ENCODE data around the gene SNX3. TPM values are rescaled to one million over a fixed set of nuclear protein-coding genes. Genes with fewer than 3 reads are reported as not detected.
A peak's percentile ranks its signal among the peaks of the same experiment; 100 is the strongest.

Gene SNX3
- total RNA-seq, 1 experiment from 2014 or later = 80.7 TPM

GRCh38 chr6:108227290-108227689 lies 33.5 kb downstream of the SNX3 start:
- H3K4me1 ChIP-seq (ENCODE audit: insufficient read depth, low read length) = no peaks in the 10 kb centered on the region
- H3K56ac ChIP-seq (ENCODE audit: insufficient read length, low read depth, low read length) = no peak overlapping the region
- no peak overlapping the region for H4K5ac ChIP-seq (ENCODE audit: insufficient read length, low read depth, low read length)
- no peaks in the 10 kb centered on the region for H3K9me3 ChIP-seq (ENCODE audit: control insufficient read depth, low read depth, low read length)
- H2BK5ac ChIP-seq (ENCODE audit: insufficient read length, low read length) = no peak overlapping the region
- H4K20me1 ChIP-seq (ENCODE audit: control insufficient read depth, insufficient read depth, insufficient read length) = no peaks in the 10 kb centered on the region
- Mint-ChIP-seq H3K9me3 (no peaks in the 10 kb centered on the region), H3K4me1 (peaks cover 26 to 32% of the 10 kb centered on the region in 2 experiments), H3K27ac (peak overlapping the region in 1 of 3 experiments; percentile 83; a peak in 3 of 7 replicates), H3K36me3 (ENCODE audit: insufficient read depth in 1 of 3, low read depth in 3 of 3) (peaks cover 0 to 6% (median 3%) of the 10 kb centered on the region in 3 experiments; a peak in 5 of 7 replicates), H3K4me3 (no peak overlapping the region; a peak in 1 of 5 replicates), H3K27me3 (ENCODE audit: low read depth) (no peaks in the 10 kb centered on the region)
- no peak for DNase-seq
- H4K8ac ChIP-seq (replicated peaks; ENCODE audit: insufficient read length, low read depth, low read length) = no peak overlapping the region
- no peak overlapping the region for H2AK5ac ChIP-seq (ENCODE audit: insufficient read length, low read length)
- H2BK15ac ChIP-seq (ENCODE audit: low read depth, low read length) = no peak overlapping the region
- H3K14ac ChIP-seq (ENCODE audit: insufficient read depth, low read length) = no peak overlapping the region
- no peak overlapping the region for H3K9ac ChIP-seq (ENCODE audit: extremely low read depth, insufficient read length, low read length)
- no peak for TF ChIP-seq CTCF (conservative IDR thresholded peaks at IDR 0.05)
- H3K4me2 ChIP-seq (ENCODE audit: insufficient read depth, insufficient read length, low read length) = no peak overlapping the region
- H3K23me2 ChIP-seq (ENCODE audit: insufficient read length, low read depth, low read length, poor library complexity, severe bottlenecking) = no peaks in the 10 kb centered on the region
- H3K4ac ChIP-seq (ENCODE audit: low read depth, low read length) = no peak overlapping the region
- H2BK12ac ChIP-seq (ENCODE audit: insufficient read length, low read depth, low read length) = no peak overlapping the region
- H2BK20ac ChIP-seq (ENCODE audit: low read depth, low read length, poor library complexity, severe bottlenecking) = no peak overlapping the region
- no peak overlapping the region for H3T11ph ChIP-seq (ENCODE audit: low read length)
- no CpG with 5 or more reads among the region's 3 CpGs for WGBS (ENCODE audit: extremely low coverage, insufficient read length, low lambda C conversion rate)
- no peak overlapping the region for H3K27ac ChIP-seq (ENCODE audit: insufficient read length, low read depth, low read length)
- no peak overlapping the region for H3K23ac ChIP-seq (ENCODE audit: insufficient read length, low read depth, low read length)
- H3K27me3 ChIP-seq (ENCODE audit: insufficient read depth, low read length) = no peaks in the 10 kb centered on the region
- no peak overlapping the region for H3K18ac ChIP-seq (ENCODE audit: insufficient read length, low read depth, low read length)
- no peak overlapping the region for H4K91ac ChIP-seq (ENCODE audit: insufficient read length, low read depth, low read length)
- H2BK120ac ChIP-seq (ENCODE audit: low read depth, low read length, poor library complexity, severe bottlenecking) = no peak overlapping the region
- no peak overlapping the region for H2AFZ ChIP-seq (ENCODE audit: low read length)
- H3K79me1 ChIP-seq (ENCODE audit: insufficient read depth, low read depth, low read length, poor library complexity, severe bottlenecking) = no peaks in the 10 kb centered on the region
- H3K79me2 ChIP-seq (ENCODE audit: insufficient read depth, low read length) = no peaks in the 10 kb centered on the region

Measured in H9 (cell line).